MCF 10A (cell line): Measurements from ENCODE around the gene MEGF9. TPM values are rescaled to one million over a fixed set of nuclear protein-coding genes. Genes with fewer than 3 reads are reported as not detected.
A peak's percentile ranks its signal among the peaks of the same experiment; 100 is the strongest.

Experiments used
- BruUV-seq: library from RNA; stranded (reverse); fragments of 400-500 nt; replicated peaks from 2 replicates; lab custom pipeline; 2021; lab: Mats Ljungman, UMichigan
- CTCF ChIA-PET: fragments of 300-600 bp; sonication (Branson Sonifier 250); formaldehyde crosslinking; extraction: SDS; loops from one replicate; lab custom pipeline; 2021; ENCODE audit warnings: antibody characterized with exemption, inconsistent platforms; lab: Yijun Ruan, JAX
- POLR2A ChIA-PET: fragments of 300-600, 350-650 bp; sonication (Branson Sonifier 250); formaldehyde crosslinking; extraction: SDS; loops from one replicate; lab custom pipeline; 2020; ENCODE audit warnings: antibody characterized with exemption, inconsistent platforms; lab: Yijun Ruan, JAX
- DNase-seq: peaks from one replicate; pipeline ENCODE4 v3.0.0-alpha.2; 2018; ENCODE audit not compliant: unreplicated experiment
- H3K27ac Mint-ChIP-seq: one replicate; pipeline ENCODE4 v1.8.0; 2022; ENCODE audit warnings: mild to moderate bottlenecking, low read depth, mixed read lengths; ENCODE audit not compliant: unreplicated experiment
- H3K27me3 Mint-ChIP-seq: one replicate; pipeline ENCODE4 v1.8.0; 2022; ENCODE audit warnings: mixed read lengths; ENCODE audit not compliant: insufficient read depth, unreplicated experiment
- H3K36me3 Mint-ChIP-seq: one replicate; pipeline ENCODE4 v1.8.0; 2022; ENCODE audit warnings: mild to moderate bottlenecking, moderate library complexity, mixed read lengths; ENCODE audit not compliant: insufficient read depth, unreplicated experiment
- H3K4me1 Mint-ChIP-seq: one replicate; pipeline ENCODE4 v1.8.0; 2022; ENCODE audit warnings: mixed read lengths; ENCODE audit not compliant: insufficient read depth, unreplicated experiment
- H3K4me3 Mint-ChIP-seq: one replicate; pipeline ENCODE4 v1.8.0; 2022; ENCODE audit warnings: mild to moderate bottlenecking, moderate library complexity, mixed read lengths; ENCODE audit not compliant: unreplicated experiment
- H3K9me3 Mint-ChIP-seq: one replicate; pipeline ENCODE4 v1.8.0; 2022; ENCODE audit warnings: mixed read lengths; ENCODE audit not compliant: unreplicated experiment
- CTCF ChIP-seq: fragments of 200-600 bp; IDR thresholded peaks from one replicate; pipeline ENCODE4 v1.8.0; 2022; ENCODE audit warnings: antibody characterized with exemption, mild to moderate bottlenecking; ENCODE audit not compliant: unreplicated experiment
- intact Hi-C: fragments of 100-400 bp; cut with micrococcal nuclease; formaldehyde crosslinking; loops from 2 replicates; pipeline ENCODE4 v1.14.1; 2022
- total RNA-seq: library from RNA; stranded (reverse); gene quantifications from 2 replicates; pipeline ENCODE4 v1.2.3, GENCODE V29; 2022

The MEGF9 gene
- total RNA-seq, 1 experiment from 2014 or later: 5.7 TPM

GRCh38 chr9:120723565-120723964 is 9.3 kb upstream of the MEGF9 start:
- H3K9me3 Mint-ChIP-seq: no peaks in the 10 kb centered on the region
- H3K27ac Mint-ChIP-seq: no peak overlapping the region
- no peaks in the 10 kb centered on the region for H3K36me3 Mint-ChIP-seq
- no peaks in the 10 kb centered on the region for H3K27me3 Mint-ChIP-seq
- BruUV-seq: no TSS peak
- ChIA-PET CTCF (no interaction called here), POLR2A (no interaction called here)
- peaks cover 4% of the 10 kb centered on the region for H3K4me1 Mint-ChIP-seq
- TF ChIP-seq CTCF: no peak
- peak; percentile 58 for DNase-seq
- H3K4me3 Mint-ChIP-seq: no peak overlapping the region
- intact Hi-C loops: no loop called here

- H3K27me3 Mint-ChIP-seq: no peaks in the 10 kb centered on the region
- BruUV-seq: no TSS peak
- no peak overlapping the region for H3K4me3 Mint-ChIP-seq
- H3K4me1 Mint-ChIP-seq: peaks cover 4% of the 10 kb centered on the region
- no peak for DNase-seq
- no peak overlapping the region for H3K27ac Mint-ChIP-seq
- POLR2A ChIA-PET: no interaction called here
- H3K36me3 Mint-ChIP-seq: no peaks in the 10 kb centered on the region
- TF ChIP-seq CTCF: no peak
- no peaks in the 10 kb centered on the region for H3K9me3 Mint-ChIP-seq
- intact Hi-C loops: no loop called here
- CTCF ChIA-PET: no interaction called here
Measured at GRCh38 chr9:120720404-120720803, 6.1 kb upstream of the MEGF9 start.

GRCh38 chr9:120718316-120718715 is 4.0 kb upstream of the MEGF9 start:
- intact Hi-C loops: no loop called here
- BruUV-seq: no TSS peak
- CTCF ChIA-PET: interaction anchor here (0.7 to 1.4 kb wide), 4 partner anchors 9 to 1417 kb away, joined by 4 to 5 read pairs (median 4); no protein-coding TSS in a partner anchor
- H3K4me1 Mint-ChIP-seq: peaks cover 1% of the 10 kb centered on the region
- no peak overlapping the region for H3K27ac Mint-ChIP-seq
- no peaks in the 10 kb centered on the region for H3K27me3 Mint-ChIP-seq
- H3K36me3 Mint-ChIP-seq: no peaks in the 10 kb centered on the region
- no peaks in the 10 kb centered on the region for H3K9me3 Mint-ChIP-seq
- POLR2A ChIA-PET: interaction anchor here (1.6 kb wide), 1 partner anchor 13 kb away, joined by 6 read pairs; no protein-coding TSS in a partner anchor
- no peak overlapping the region for H3K4me3 Mint-ChIP-seq
- TF ChIP-seq CTCF: no peak
- no peak for DNase-seq

GRCh38 chr9:120717176-120717575 is 2.9 kb upstream of the MEGF9 start:
- BruUV-seq: no TSS peak
- no peak for TF ChIP-seq CTCF
- intact Hi-C loops: no loop called here
- Mint-ChIP-seq H3K9me3 (no peaks in the 10 kb centered on the region), H3K36me3 (no peaks in the 10 kb centered on the region), H3K4me1 (peaks cover 10% of the 10 kb centered on the region), H3K27ac (no peak overlapping the region), H3K27me3 (no peaks in the 10 kb centered on the region), H3K4me3 (no peak overlapping the region)
- ChIA-PET POLR2A (interaction anchor here (1.0 to 1.6 kb wide), 2 partner anchors 14 to 111 kb away, joined by 4 to 6 read pairs; no protein-coding TSS in a partner anchor), CTCF (interaction anchor here (0.7 to 1.4 kb wide), 4 partner anchors 8 to 99 kb away, joined by 3 to 5 read pairs (median 4); no protein-coding TSS in a partner anchor)
- no peak for DNase-seq
